OCI-LY1 (cell line): ENCODE data around the gene PCDH12.

Source experiments
- H2AFZ ChIP-seq: fragments of 200-600 bp; sonication (generic), shearing (Covaris generic); 2 replicates; pipeline ENCODE4 v1.6.0; 2014; ENCODE audit warnings: antibody characterized with exemption, mild to moderate bottlenecking, low read length
- H3F3A ChIP-seq: fragments of 200-600 bp; sonication (generic), shearing (Covaris generic); 2 replicates; pipeline ENCODE4 v1.6.0; 2014; ENCODE audit warnings: mild to moderate bottlenecking, antibody characterized with exemption, low read length, moderate library complexity; ENCODE audit not compliant: insufficient read depth
- H3K27ac ChIP-seq: fragments of 200-600 bp; sonication (generic); 2 replicates; pipeline ENCODE4 v1.5.1; 2014; ENCODE audit warnings: low read length, mixed run types, mild to moderate bottlenecking, low read depth; ENCODE audit not compliant: poor library complexity, severe bottlenecking
- H3K27me3 ChIP-seq: fragments of 200-600 bp; sonication (generic); 2 replicates; pipeline ENCODE4 v1.6.0; 2014; ENCODE audit warnings: antibody characterized with exemption, mild to moderate bottlenecking, low read length, moderate library complexity; ENCODE audit not compliant: insufficient read depth
- H3K36me3 ChIP-seq: fragments of 200-600 bp; sonication (generic); 2 replicates; pipeline ENCODE4 v1.6.1; 2014; ENCODE audit warnings: mild to moderate bottlenecking, antibody characterized with exemption, low read length, moderate library complexity, mixed read lengths; ENCODE audit not compliant: insufficient read depth
- H3K4me1 ChIP-seq: fragments of 200-600 bp; sonication (generic); 2 replicates; pipeline ENCODE4 v1.5.1; 2014; ENCODE audit warnings: mild to moderate bottlenecking, low read length, moderate library complexity; ENCODE audit not compliant: insufficient read depth, severe bottlenecking
- H3K4me2 ChIP-seq: fragments of 200-600 bp; sonication (generic), shearing (Covaris generic); 2 replicates; pipeline ENCODE4 v1.6.1; 2014; ENCODE audit warnings: low read length
- H3K4me3 ChIP-seq: fragments of 200-600 bp; sonication (generic); 2 replicates; pipeline ENCODE4 v1.5.1; 2014; ENCODE audit warnings: low read length, low read depth, mild to moderate bottlenecking, mixed read lengths; ENCODE audit not compliant: poor library complexity, severe bottlenecking
- H3K79me2 ChIP-seq: fragments of 200-600 bp; shearing (Covaris generic); 2 replicates; pipeline ENCODE4 v1.6.1; 2016; ENCODE audit warnings: mixed run types, low read length, mixed read lengths; ENCODE audit not compliant: insufficient read depth
- H3K9ac ChIP-seq: fragments of 200-600 bp; sonication (generic), shearing (Covaris generic); 2 replicates; pipeline ENCODE4 v1.6.1; 2014; ENCODE audit warnings: mild to moderate bottlenecking, low read length, mixed read lengths
- H3K9me2 ChIP-seq: fragments of 200-600 bp; sonication (generic), shearing (Covaris generic); 2 replicates; pipeline ENCODE4 v1.6.1; 2014; ENCODE audit warnings: low read depth, mild to moderate bottlenecking, low read length, mixed read lengths
- H3K9me3 ChIP-seq: fragments of 200-600 bp; shearing (Covaris generic); 2 replicates; pipeline ENCODE4 v1.6.1; 2014; ENCODE audit warnings: low read length, mixed read lengths
- H4K20me1 ChIP-seq: fragments of 200-600 bp; sonication (generic), shearing (Covaris generic); 2 replicates; pipeline ENCODE4 v1.6.0; 2016; ENCODE audit warnings: mild to moderate bottlenecking, low read length; ENCODE audit not compliant: insufficient read depth
- EZH2 ChIP-seq: fragments of 200-600 bp; sonication (generic), shearing (Covaris generic); IDR thresholded peaks from 2 replicates; pipeline ENCODE4 v1.8.0; 2017; ENCODE audit warnings: borderline replicate concordance, mixed run types, mild to moderate bottlenecking, antibody characterized with exemption, low read length, moderate library complexity, mixed read lengths
- TF ChIP-seq, protein P1 (sequence below): fragments of 200-600 bp; sonication (generic), shearing (Covaris generic); IDR thresholded peaks from 2 replicates; pipeline ENCODE4 v1.5.1; 2017; ENCODE audit warnings: mild to moderate bottlenecking, antibody characterized with exemption, low read length, moderate library complexity, mixed read lengths

PCDH12 gene

DNA sequence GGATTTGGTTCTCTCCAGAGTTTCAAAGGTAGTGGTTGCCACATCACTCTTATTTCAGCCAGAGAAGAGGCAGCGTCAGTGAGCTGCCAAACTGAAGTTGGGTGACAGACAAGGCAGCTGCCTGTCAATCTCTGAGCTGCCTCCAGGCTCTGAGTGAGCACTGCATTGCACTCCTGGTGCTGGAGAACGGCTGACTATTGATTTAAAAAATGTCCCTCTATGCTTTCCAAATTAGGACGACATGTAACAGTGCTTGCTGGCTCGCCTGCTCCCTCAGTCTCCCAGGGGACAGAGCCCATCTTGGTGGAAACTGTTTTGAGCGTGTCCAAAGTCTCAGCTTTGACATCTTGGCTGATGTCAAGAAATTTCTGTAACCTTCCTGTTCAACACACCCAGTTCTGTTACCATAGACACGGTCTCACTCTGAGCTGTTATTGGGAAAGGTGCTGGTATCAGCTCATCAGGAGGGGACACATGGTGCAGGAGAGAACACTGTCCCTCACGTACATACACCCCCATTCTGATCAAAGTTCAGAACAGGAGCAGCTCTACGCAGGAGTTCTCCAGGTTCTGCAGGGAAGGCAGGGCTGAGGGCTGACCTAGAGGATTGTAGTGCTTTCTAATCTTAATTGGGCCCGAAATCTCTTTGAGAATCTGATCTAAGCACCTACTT is 15.7 kb downstream of the PCDH12 start:
- H3K4me3 ChIP-seq: no peak overlapping the region
- H3K27me3 ChIP-seq: no peaks in the 10 kb centered on the region
- H3K36me3 ChIP-seq: peaks cover 17% of the 10 kb centered on the region; the same call in 1 of the 2 replicates
- no peaks in the 10 kb centered on the region for H3K9me2 ChIP-seq
- TF ChIP-seq, protein P1, sequence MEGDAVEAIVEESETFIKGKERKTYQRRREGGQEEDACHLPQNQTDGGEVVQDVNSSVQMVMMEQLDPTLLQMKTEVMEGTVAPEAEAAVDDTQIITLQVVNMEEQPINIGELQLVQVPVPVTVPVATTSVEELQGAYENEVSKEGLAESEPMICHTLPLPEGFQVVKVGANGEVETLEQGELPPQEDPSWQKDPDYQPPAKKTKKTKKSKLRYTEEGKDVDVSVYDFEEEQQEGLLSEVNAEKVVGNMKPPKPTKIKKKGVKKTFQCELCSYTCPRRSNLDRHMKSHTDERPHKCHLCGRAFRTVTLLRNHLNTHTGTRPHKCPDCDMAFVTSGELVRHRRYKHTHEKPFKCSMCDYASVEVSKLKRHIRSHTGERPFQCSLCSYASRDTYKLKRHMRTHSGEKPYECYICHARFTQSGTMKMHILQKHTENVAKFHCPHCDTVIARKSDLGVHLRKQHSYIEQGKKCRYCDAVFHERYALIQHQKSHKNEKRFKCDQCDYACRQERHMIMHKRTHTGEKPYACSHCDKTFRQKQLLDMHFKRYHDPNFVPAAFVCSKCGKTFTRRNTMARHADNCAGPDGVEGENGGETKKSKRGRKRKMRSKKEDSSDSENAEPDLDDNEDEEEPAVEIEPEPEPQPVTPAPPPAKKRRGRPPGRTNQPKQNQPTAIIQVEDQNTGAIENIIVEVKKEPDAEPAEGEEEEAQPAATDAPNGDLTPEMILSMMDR: no peak
- no peak for TF ChIP-seq EZH2
- no peak overlapping the region for H2AFZ ChIP-seq
- H3K27ac ChIP-seq: no peak overlapping the region
- H3K4me1 ChIP-seq: no peaks in the 10 kb centered on the region
- H3F3A ChIP-seq: no peaks in the 10 kb centered on the region
- H4K20me1 ChIP-seq: no peaks in the 10 kb centered on the region
- H3K9ac ChIP-seq: no peak overlapping the region
- no peaks in the 10 kb centered on the region for H3K79me2 ChIP-seq
- H3K4me2 ChIP-seq: no peak overlapping the region
- H3K9me3 ChIP-seq: no peaks in the 10 kb centered on the region

DNA sequence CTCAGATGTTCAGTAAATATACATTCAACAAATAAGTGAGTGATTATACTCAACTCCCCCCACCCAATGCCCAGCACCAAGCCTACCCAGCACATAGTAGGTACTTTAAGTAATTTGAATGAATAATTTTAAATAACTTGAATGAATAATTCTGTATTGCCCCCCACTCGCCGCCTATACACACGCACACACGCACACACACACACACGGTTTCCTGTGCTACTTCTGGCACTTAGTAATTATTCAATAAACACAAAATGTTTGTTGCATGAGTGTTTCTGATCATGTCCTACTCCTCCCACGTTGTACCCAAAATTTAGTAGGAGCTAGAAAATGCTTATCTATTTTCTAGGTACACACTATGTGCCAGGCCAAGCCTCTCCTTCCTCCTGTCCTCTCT is 16.2 kb downstream of the PCDH12 start:
- H3F3A ChIP-seq: no peaks in the 10 kb centered on the region
- H3K4me2 ChIP-seq: no peak overlapping the region

DNA sequence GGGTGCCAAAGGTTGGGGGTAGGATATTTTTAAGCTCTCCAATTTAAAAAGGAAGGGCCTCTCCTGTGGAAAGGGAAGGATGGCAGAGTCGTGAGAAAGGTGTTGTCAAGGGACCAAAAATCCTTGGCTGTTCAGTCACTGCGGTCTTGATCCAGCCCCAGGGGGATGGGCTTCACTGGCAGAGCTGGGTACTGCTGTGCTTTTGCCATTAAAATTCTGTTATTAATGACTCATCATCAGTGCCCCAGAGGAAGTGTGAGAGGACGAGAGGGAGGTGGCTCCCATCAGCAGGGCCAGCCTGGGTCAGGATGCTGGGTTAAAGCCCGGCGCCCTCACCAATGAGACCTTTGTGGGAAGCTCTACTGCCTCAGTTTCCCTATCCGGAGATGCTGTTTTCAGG is 16.7 kb downstream of the PCDH12 start:
- Histone ChIP-seq H3K4me1 (no peaks in the 10 kb centered on the region), H4K20me1 (no peaks in the 10 kb centered on the region), H3K9me2 (no peaks in the 10 kb centered on the region), H3K27ac (no peak overlapping the region), H3K4me2 (no peak overlapping the region), H3K4me3 (no peak overlapping the region), H3K9me3 (no peaks in the 10 kb centered on the region), H3K36me3 (peaks cover 25% of the 10 kb centered on the region), H3K9ac (no peak overlapping the region), H3F3A (no peaks in the 10 kb centered on the region), H3K79me2 (no peaks in the 10 kb centered on the region), H2AFZ (no peak overlapping the region), H3K27me3 (no peaks in the 10 kb centered on the region)
- TF ChIP-seq, protein P1: no peak

More for the DNA sequence above, 16.2 kb downstream of the PCDH12 start:
- Histone ChIP-seq H3K4me1 (no peaks in the 10 kb centered on the region), H2AFZ (no peak overlapping the region), H3K9ac (no peak overlapping the region), H3K9me2 (no peaks in the 10 kb centered on the region), H3K9me3 (no peaks in the 10 kb centered on the region), H4K20me1 (no peaks in the 10 kb centered on the region), H3K27ac (no peak overlapping the region), H3K79me2 (no peaks in the 10 kb centered on the region), H3K36me3 (peaks cover 23% of the 10 kb centered on the region), H3K27me3 (no peaks in the 10 kb centered on the region), H3K4me3 (no peak overlapping the region)
- no peak for TF ChIP-seq EZH2
- TF ChIP-seq, protein P1: no peak
